IMR-90 (cell line): ENCODE measurements around the gene FXN. TPM values are rescaled to one million over a fixed set of nuclear protein-coding genes. Genes with fewer than 3 reads are reported as not detected.

Experiments used
- ATAC-seq: fragments of 200-7000 bp; cut with Tn5 transposase; 2 replicates; pipeline ENCODE4 v1.9.1; 2020; ENCODE audit warnings: low read depth, mild to moderate bottlenecking, moderate library complexity
- BruUV-seq: library from RNA; stranded (reverse); fragments of 400-500 nt; replicated peaks from 2 replicates; lab custom pipeline; 2021; lab: Mats Ljungman, UMichigan
- CTCF ChIA-PET: fragments of 300-600 bp; formaldehyde crosslinking; extraction: SDS; loops from one replicate; lab custom pipeline; 2021; ENCODE audit warnings: antibody characterized with exemption; lab: Yijun Ruan, JAX
- POLR2A ChIA-PET: fragments of 300-600 bp; sonication (Branson Sonifier 250); formaldehyde crosslinking; loops from one replicate; lab custom pipeline; 2022; ENCODE audit warnings: antibody characterized with exemption; ENCODE audit not compliant: unreplicated experiment; lab: Charles Lee
- DNase-seq: peaks from one replicate; pipeline ENCODE4 v3.0.0; 2013
- H2AFZ ChIP-seq: replicated peaks from 2 replicates; pipeline ENCODE3; 2013; ENCODE audit warnings: low read length, mild to moderate bottlenecking; ENCODE audit not compliant: poor library complexity
- H2AK5ac ChIP-seq: 2 replicates; pipeline ENCODE4 v1.6.1; 2013; ENCODE audit warnings: low read depth, low read length, inconsistent platforms
- H2AK9ac ChIP-seq: replicated peaks from 2 replicates; pipeline ENCODE3; 2013; ENCODE audit warnings: mild to moderate bottlenecking, low read depth, low read length, moderate library complexity; ENCODE audit not compliant: poor library complexity
- H2BK120ac ChIP-seq: 2 replicates; pipeline ENCODE4 v1.6.1; 2013; ENCODE audit warnings: low read depth, low read length, inconsistent platforms
- H2BK15ac ChIP-seq: 3 replicates; pipeline ENCODE4 v1.6.1; 2013; ENCODE audit warnings: low read depth, low read length, inconsistent platforms
- H2BK20ac ChIP-seq: 2 replicates; pipeline ENCODE4 v1.6.1; 2013; ENCODE audit warnings: low read depth, mild to moderate bottlenecking, inconsistent platforms, low read length, moderate library complexity
- H2BK5ac ChIP-seq: 2 replicates; pipeline ENCODE4 v1.6.1; 2013; ENCODE audit warnings: mild to moderate bottlenecking, low read depth, low read length, inconsistent platforms; ENCODE audit not compliant: poor library complexity, severe bottlenecking
- H3K14ac ChIP-seq: replicated peaks from 2 replicates; pipeline ENCODE4 v1.6.1; 2013; ENCODE audit warnings: low read depth, low read length, inconsistent platforms
- H3K18ac ChIP-seq: 2 replicates; pipeline ENCODE4 v1.6.1; 2013; ENCODE audit warnings: low read depth, low read length, control low read depth
- H3K23ac ChIP-seq: 2 replicates; pipeline ENCODE4 v1.6.1; 2013; ENCODE audit warnings: low read depth, low read length, inconsistent platforms
- H3K27ac ChIP-seq: 2 replicates; pipeline ENCODE4 v1.5.1; 2013; ENCODE audit warnings: mild to moderate bottlenecking, control low read depth, low read length; ENCODE audit not compliant: insufficient read depth
- H3K27me3 ChIP-seq: 2 replicates; pipeline ENCODE4 v1.6.1; 2013; ENCODE audit warnings: low read length; ENCODE audit not compliant: control insufficient read depth, insufficient read depth
- H3K36me3 ChIP-seq: 2 replicates; pipeline ENCODE4 v1.6.1; 2013; ENCODE audit warnings: low read length, mixed read lengths; ENCODE audit not compliant: control insufficient read depth, insufficient read depth
- H3K4ac ChIP-seq: 2 replicates; pipeline ENCODE4 v1.6.1; 2013; ENCODE audit warnings: low read depth, low read length, inconsistent platforms
- H3K4me1 ChIP-seq: 2 replicates; pipeline ENCODE4 v1.6.1; 2013; ENCODE audit warnings: low read length, mixed read lengths; ENCODE audit not compliant: control insufficient read depth, insufficient read depth
- H3K4me2 ChIP-seq: 2 replicates; pipeline ENCODE4 v1.6.1; 2013; ENCODE audit warnings: low read depth, mild to moderate bottlenecking, control low read depth, low read length, moderate library complexity
- H3K4me3 ChIP-seq: 2 replicates; pipeline ENCODE4 v1.5.1; 2013; ENCODE audit warnings: low read depth, mild to moderate bottlenecking, control low read depth, low read length, moderate library complexity; ENCODE audit not compliant: insufficient read depth
- H3K56ac ChIP-seq: 2 replicates; pipeline ENCODE4 v1.6.1; 2013; ENCODE audit warnings: low read length, inconsistent platforms; ENCODE audit not compliant: insufficient read depth; ENCODE audit errors: extremely low read depth
- H3K79me1 ChIP-seq, 2 experiments: 2 replicates each; pipeline ENCODE4 v1.6.1; 2013; ENCODE audit warnings: low read length in 2 of 2, inconsistent platforms in 1 of 2, low read depth in 1 of 2
- H3K9ac ChIP-seq: 2 replicates; pipeline ENCODE4 v1.6.1; 2013; ENCODE audit warnings: low read depth, low read length, control low read depth
- H3K9me1 ChIP-seq: 2 replicates; pipeline ENCODE4 v1.6.1; 2013; ENCODE audit warnings: low read length, inconsistent platforms; ENCODE audit not compliant: insufficient read depth
- H3K9me3 ChIP-seq: 2 replicates; pipeline ENCODE4 v1.6.1; 2013; ENCODE audit warnings: low read length; ENCODE audit not compliant: control insufficient read depth, insufficient read depth
- H4K20me1 ChIP-seq: 2 replicates; pipeline ENCODE4 v1.6.1; 2013; ENCODE audit warnings: low read length, inconsistent platforms; ENCODE audit not compliant: insufficient read depth
- H4K5ac ChIP-seq: 2 replicates; pipeline ENCODE4 v1.6.1; 2013; ENCODE audit warnings: mild to moderate bottlenecking, low read depth, low read length, control low read depth
- H4K8ac ChIP-seq, 2 experiments: 2 replicates each; pipeline ENCODE4 v1.6.1; 2013; ENCODE audit warnings: low read depth in 2 of 2, low read length in 2 of 2, control low read depth in 1 of 2, inconsistent platforms in 1 of 2
- H4K91ac ChIP-seq: 2 replicates; pipeline ENCODE4 v1.6.1; 2013; ENCODE audit warnings: low read depth, low read length, inconsistent platforms; ENCODE audit not compliant: insufficient read depth
- BHLHE40 ChIP-seq: fragments of 150-350 bp; IDR thresholded peaks from 2 replicates; pipeline ENCODE4 v1.6.1; 2016; ENCODE audit warnings: mild to moderate bottlenecking, low read depth, low read length
- CEBPB ChIP-seq: IDR thresholded peaks from 2 replicates; pipeline ENCODE4 v1.6.1; 2012; ENCODE audit warnings: low read depth, low read length, improper control_type of control experiment
- CHD1 ChIP-seq: IDR thresholded peaks from 2 replicates; pipeline ENCODE4 v1.6.1; 2012; ENCODE audit warnings: low read depth, low read length, improper control_type of control experiment
- FOS ChIP-seq: fragments of 150-350 bp; IDR thresholded peaks from 2 replicates; pipeline ENCODE4 v1.6.1; 2016; ENCODE audit warnings: low read depth, low read length
- MAFK ChIP-seq: IDR thresholded peaks from 2 replicates; pipeline ENCODE4 v1.6.1; 2012; ENCODE audit warnings: low read depth, low read length, improper control_type of control experiment
- MAZ ChIP-seq: IDR thresholded peaks from 2 replicates; pipeline ENCODE4 v1.6.1; 2012; ENCODE audit warnings: low read depth, mild to moderate bottlenecking, low read length, improper control_type of control experiment, moderate library complexity, borderline replicate concordance
- MXI1 ChIP-seq: IDR thresholded peaks from 2 replicates; pipeline ENCODE4 v1.6.1; 2012; ENCODE audit warnings: low read depth, mild to moderate bottlenecking, low read length, moderate library complexity, borderline replicate concordance
- NFE2L2 ChIP-seq: fragments of 150-350 bp; IDR thresholded peaks from 2 replicates; pipeline ENCODE4 v1.6.1; 2016; ENCODE audit warnings: low read depth, mild to moderate bottlenecking, low read length
- POLR2A ChIP-seq: IDR thresholded peaks from 2 replicates; pipeline ENCODE4 v1.6.1; 2012; ENCODE audit warnings: mild to moderate bottlenecking, low read depth, low read length
- RAD21 ChIP-seq: IDR thresholded peaks from 2 replicates; pipeline ENCODE4 v1.6.1; 2012; ENCODE audit warnings: low read length, improper control_type of control experiment
- RCOR1 ChIP-seq: IDR thresholded peaks from 2 replicates; pipeline ENCODE4 v1.6.1; 2012; ENCODE audit warnings: mild to moderate bottlenecking, low read length, improper control_type of control experiment; ENCODE audit not compliant: insufficient replicate concordance
- RFX5 ChIP-seq: IDR thresholded peaks from 2 replicates; pipeline ENCODE4 v1.8.0; 2012; ENCODE audit warnings: low read depth, mild to moderate bottlenecking, low read length, moderate library complexity
- SMC3 ChIP-seq: fragments of 150-350 bp; IDR thresholded peaks from 2 replicates; pipeline ENCODE4 v1.6.1; 2016; ENCODE audit warnings: low read depth, mild to moderate bottlenecking, antibody characterized with exemption, low read length, moderate library complexity
- WGBS, 2 experiments: methylation state at CpG; one replicate each; pipeline versions ENCODE4 v1.1.5 to v1.1.7; 2013; ENCODE audit warnings: missing lambda C conversion rate in 2 of 2; ENCODE audit not compliant: insufficient read length in 1 of 2; ENCODE audit errors: extremely low coverage in 2 of 2; 5-methylcytosine and 5-hydroxymethylcytosine counted together
- dilution Hi-C: fragments of 300-500 bp; cut with HindIII; formaldehyde crosslinking; loops from one replicate; pipeline ENCODE4 v1.14.3; 2018; ENCODE audit warnings: low sequenced_read_pairs; ENCODE audit not compliant: unreplicated experiment
- in situ Hi-C: fragments of 300-500 bp; cut with MboI; formaldehyde crosslinking; loops from 3 replicates; pipeline ENCODE4 v1.14.3; 2019; ENCODE audit warnings: low sequenced_read_pairs, inconsistent platforms, mixed read lengths
- intact Hi-C: fragments of 100-400 bp; cut with micrococcal nuclease; formaldehyde crosslinking; loops from 2 replicates; pipeline ENCODE4 v1.10.0; 2022
- polyA plus RNA-seq, 3 experiments: library from polyadenylated mRNA; depleted of rRNA; stranded (reverse); fragments of >200 nt; gene quantifications; 2 replicates each; pipeline ENCODE4 v1.2.3, GENCODE V29; 2012; ENCODE audit warnings: low replicate concordance in 1 of 3
- total RNA-seq: library from RNA; depleted of rRNA; stranded (reverse); fragments of >200 nt; gene quantifications from 2 replicates; pipeline ENCODE4 v1.2.3, GENCODE V29; 2012
- TF ChIP-seq, protein P1 (sequence below): fragments of 150-350 bp; IDR thresholded peaks from 2 replicates; pipeline ENCODE4 v1.6.1; 2016; ENCODE audit warnings: low read depth, mild to moderate bottlenecking, low read length, moderate library complexity, borderline replicate concordance
- TF ChIP-seq, protein P2 (sequence below): fragments of 150-350 bp; IDR thresholded peaks from 2 replicates; pipeline ENCODE4 v1.6.1; 2017; ENCODE audit warnings: mild to moderate bottlenecking, antibody characterized with exemption, low read length, low read depth
- TF ChIP-seq, protein P3 (sequence below): conservative IDR thresholded peaks from 2 replicates; pipeline ENCODE4 v1.5.1; 2012; ENCODE audit warnings: mild to moderate bottlenecking, low read depth, low read length, improper control_type of control experiment

FXN gene
- total and polyA plus RNA-seq, 2 of the 4 experiments (the other 2 are of a cell fraction) = 3.9 to 18.1 TPM

DNA sequence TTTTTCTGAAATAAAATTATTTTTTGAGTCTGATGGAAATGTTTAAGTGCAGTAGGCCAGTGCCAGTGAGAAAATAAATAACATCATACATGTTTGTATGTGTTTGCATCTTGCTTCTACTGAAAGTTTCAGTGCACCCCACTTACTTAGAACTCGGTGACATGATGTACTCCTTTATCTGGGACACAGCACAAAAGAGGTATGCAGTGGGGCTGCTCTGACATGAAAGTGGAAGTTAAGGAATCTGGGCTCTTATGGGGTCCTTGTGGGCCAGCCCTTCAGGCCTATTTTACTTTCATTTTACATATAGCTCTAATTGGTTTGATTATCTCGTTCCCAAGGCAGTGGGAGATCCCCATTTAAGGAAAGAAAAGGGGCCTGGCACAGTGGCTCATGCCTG is 39.2 kb downstream of the FXN start:
- H2AK5ac ChIP-seq = no peak overlapping the region
- no peak overlapping the region for H2AK9ac ChIP-seq
- no peak overlapping the region for H3K4me3 ChIP-seq
- H3K14ac ChIP-seq = no peak overlapping the region
- no CpG with 5 or more reads among the region's 2 CpGs for WGBS, 2 experiments
- TF ChIP-seq RAD21 = no peak
- TF ChIP-seq CHD1 = no peak
- TF ChIP-seq MXI1 = no peak
- no peak for TF ChIP-seq RFX5
- TF ChIP-seq, protein P1, sequence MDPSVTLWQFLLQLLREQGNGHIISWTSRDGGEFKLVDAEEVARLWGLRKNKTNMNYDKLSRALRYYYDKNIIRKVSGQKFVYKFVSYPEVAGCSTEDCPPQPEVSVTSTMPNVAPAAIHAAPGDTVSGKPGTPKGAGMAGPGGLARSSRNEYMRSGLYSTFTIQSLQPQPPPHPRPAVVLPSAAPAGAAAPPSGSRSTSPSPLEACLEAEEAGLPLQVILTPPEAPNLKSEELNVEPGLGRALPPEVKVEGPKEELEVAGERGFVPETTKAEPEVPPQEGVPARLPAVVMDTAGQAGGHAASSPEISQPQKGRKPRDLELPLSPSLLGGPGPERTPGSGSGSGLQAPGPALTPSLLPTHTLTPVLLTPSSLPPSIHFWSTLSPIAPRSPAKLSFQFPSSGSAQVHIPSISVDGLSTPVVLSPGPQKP = no peak
- TF ChIP-seq NFE2L2 = no peak
- no peak for TF ChIP-seq CEBPB
- no peak for TF ChIP-seq BHLHE40
- TF ChIP-seq RCOR1 = no peak
- no peak for TF ChIP-seq POLR2A
- TF ChIP-seq, protein P2, sequence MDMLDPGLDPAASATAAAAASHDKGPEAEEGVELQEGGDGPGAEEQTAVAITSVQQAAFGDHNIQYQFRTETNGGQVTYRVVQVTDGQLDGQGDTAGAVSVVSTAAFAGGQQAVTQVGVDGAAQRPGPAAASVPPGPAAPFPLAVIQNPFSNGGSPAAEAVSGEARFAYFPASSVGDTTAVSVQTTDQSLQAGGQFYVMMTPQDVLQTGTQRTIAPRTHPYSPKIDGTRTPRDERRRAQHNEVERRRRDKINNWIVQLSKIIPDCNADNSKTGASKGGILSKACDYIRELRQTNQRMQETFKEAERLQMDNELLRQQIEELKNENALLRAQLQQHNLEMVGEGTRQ = no peak
- TF ChIP-seq, protein P3, sequence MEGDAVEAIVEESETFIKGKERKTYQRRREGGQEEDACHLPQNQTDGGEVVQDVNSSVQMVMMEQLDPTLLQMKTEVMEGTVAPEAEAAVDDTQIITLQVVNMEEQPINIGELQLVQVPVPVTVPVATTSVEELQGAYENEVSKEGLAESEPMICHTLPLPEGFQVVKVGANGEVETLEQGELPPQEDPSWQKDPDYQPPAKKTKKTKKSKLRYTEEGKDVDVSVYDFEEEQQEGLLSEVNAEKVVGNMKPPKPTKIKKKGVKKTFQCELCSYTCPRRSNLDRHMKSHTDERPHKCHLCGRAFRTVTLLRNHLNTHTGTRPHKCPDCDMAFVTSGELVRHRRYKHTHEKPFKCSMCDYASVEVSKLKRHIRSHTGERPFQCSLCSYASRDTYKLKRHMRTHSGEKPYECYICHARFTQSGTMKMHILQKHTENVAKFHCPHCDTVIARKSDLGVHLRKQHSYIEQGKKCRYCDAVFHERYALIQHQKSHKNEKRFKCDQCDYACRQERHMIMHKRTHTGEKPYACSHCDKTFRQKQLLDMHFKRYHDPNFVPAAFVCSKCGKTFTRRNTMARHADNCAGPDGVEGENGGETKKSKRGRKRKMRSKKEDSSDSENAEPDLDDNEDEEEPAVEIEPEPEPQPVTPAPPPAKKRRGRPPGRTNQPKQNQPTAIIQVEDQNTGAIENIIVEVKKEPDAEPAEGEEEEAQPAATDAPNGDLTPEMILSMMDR = no peak
- TF ChIP-seq FOS = no peak
- TF ChIP-seq MAFK = no peak
- TF ChIP-seq SMC3 = no peak
- TF ChIP-seq MAZ = no peak
- POLR2A ChIA-PET = no interaction called here
- no peaks in the 10 kb centered on the region for H3K9me3 ChIP-seq
- no peak overlapping the region for H4K5ac ChIP-seq
- no peak overlapping the region for H2BK20ac ChIP-seq
- intact Hi-C loops (no loop called here), in situ Hi-C loops (loop anchor here (25.0 kb wide), 1 partner anchor 488 kb away; no protein-coding TSS in a partner anchor), dilution Hi-C loops (no loop called here)
- H3K4me1 ChIP-seq = peaks cover 2% of the 10 kb centered on the region; the same call in 1 of the 2 replicates
- no peak overlapping the region for H3K23ac ChIP-seq
- no peak overlapping the region for H3K4me2 ChIP-seq
- H4K20me1 ChIP-seq = no peaks in the 10 kb centered on the region
- BruUV-seq = no TSS peak
- no peak overlapping the region for H3K27ac ChIP-seq
- no peaks in the 10 kb centered on the region for H3K27me3 ChIP-seq
- no peak overlapping the region for H2BK120ac ChIP-seq
- no peak overlapping the region for H2BK15ac ChIP-seq
- peaks cover 4% of the 10 kb centered on the region; the same call in 1 of the 2 replicates for H3K9me1 ChIP-seq
- ATAC-seq = no peak
- no peak overlapping the region for H4K91ac ChIP-seq
- H2AFZ ChIP-seq = no peak overlapping the region
- H3K18ac ChIP-seq = no peak overlapping the region
- no peak overlapping the region for H2BK5ac ChIP-seq
- H3K9ac ChIP-seq = no peak overlapping the region
- H3K79me1 ChIP-seq = no peaks in the 10 kb centered on the region
- no peak overlapping the region for H4K8ac ChIP-seq
- H3K56ac ChIP-seq = no peak overlapping the region
- H3K4ac ChIP-seq = no peak overlapping the region
- CTCF ChIA-PET = interaction anchor here (1.3 kb wide), 1 partner anchor 10 kb away, joined by 5 read pairs; no protein-coding TSS in a partner anchor
- no peaks in the 10 kb centered on the region; the same call in none of the 2 replicates for H3K36me3 ChIP-seq
- DNase-seq = no peak
